Measurements from ENCODE around the gene BTLA.

BTLA gene

GRCh38 chr3:112459750-112460149 is 39.5 kb downstream of the BTLA start:
- no peaks in the 10 kb centered on the region for H3K79me1 ChIP-seq (replicated peaks; ENCODE audit: low read length, poor library complexity, severe bottlenecking)
- no peaks in the 10 kb centered on the region for H3K27me3 ChIP-seq (ENCODE audit: control insufficient read depth in 1 of 2, insufficient read depth in 1 of 2, low read length in 2 of 2)
- peaks cover 1% of the 10 kb centered on the region for H3K4me1 ChIP-seq (ENCODE audit: control insufficient read depth, insufficient read depth, low read depth, low read length)
- H3K4ac ChIP-seq (ENCODE audit: low read depth in 1 of 2, low read length in 2 of 2): no peak overlapping the region
- H3K4me3 ChIP-seq (ENCODE audit: insufficient read depth in 1 of 2, low read depth in 1 of 2, low read length in 2 of 2): no peak overlapping the region
- no peak overlapping the region for H3K4me2 ChIP-seq (ENCODE audit: low read length, poor library complexity, severe bottlenecking)
- no peak for DNase-seq
- no peak overlapping the region for H3K9ac ChIP-seq (ENCODE audit: low read length)
- no peak overlapping the region for H2BK15ac ChIP-seq (ENCODE audit: low read depth, poor library complexity, severe bottlenecking)
- H3K14ac ChIP-seq (ENCODE audit: low read length in 2 of 2): no peak overlapping the region
- no peak overlapping the region for H4K8ac ChIP-seq (ENCODE audit: low read length)
- no peak overlapping the region for H4K91ac ChIP-seq (ENCODE audit: low read length)
- H3K9me3 ChIP-seq (ENCODE audit: control insufficient read depth, low read length): no peaks in the 10 kb centered on the region
- H3K18ac ChIP-seq (ENCODE audit: low read depth in 1 of 2, low read length in 2 of 2): no peak overlapping the region
- no peaks in the 10 kb centered on the region for H3K36me3 ChIP-seq (ENCODE audit: control insufficient read depth in 1 of 2, insufficient read depth in 2 of 2, low read depth in 1 of 2, low read length in 2 of 2)
- no peak overlapping the region for H3K27ac ChIP-seq (ENCODE audit: low read length, poor library complexity, severe bottlenecking)
- H2BK12ac ChIP-seq (ENCODE audit: low read length in 2 of 2): no peak overlapping the region
- no CpG with 5 or more reads among the region's 1 CpG for WGBS
- no peak overlapping the region for H2AFZ ChIP-seq (ENCODE audit: low read depth, low read length)
- H3K23ac ChIP-seq (ENCODE audit: low read length in 2 of 2): no peak overlapping the region
- no peak overlapping the region for H2BK120ac ChIP-seq (ENCODE audit: low read depth, low read length)
- no peak overlapping the region for H2BK5ac ChIP-seq (ENCODE audit: low read depth, low read length, poor library complexity, severe bottlenecking)
- H2AK5ac ChIP-seq (ENCODE audit: low read length, severe bottlenecking): no peak overlapping the region

DNA sequence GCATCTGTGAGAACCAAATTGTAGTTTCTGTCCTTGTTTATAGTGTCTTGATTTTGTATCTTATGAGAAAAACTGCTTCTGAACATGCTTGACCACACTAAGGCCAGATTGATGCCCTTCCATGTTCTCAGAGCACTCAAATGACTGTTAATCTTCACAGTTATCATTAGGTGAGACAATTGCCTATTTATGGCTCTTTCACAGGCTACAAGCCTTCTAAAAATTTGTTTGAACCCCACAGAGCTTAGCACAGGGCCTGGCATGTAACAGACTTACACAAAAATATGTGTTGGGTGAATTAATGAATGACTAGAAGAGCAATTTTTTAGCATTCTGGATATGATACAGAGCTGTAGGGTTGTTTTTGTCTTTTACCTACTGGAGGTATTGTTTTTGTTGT is 43.1 kb downstream of the BTLA start:
- H3K36me3 ChIP-seq (ENCODE audit: control insufficient read depth in 1 of 2, insufficient read depth in 2 of 2, low read depth in 1 of 2, low read length in 2 of 2): no peaks in the 10 kb centered on the region
- no peak for DNase-seq

DNA sequence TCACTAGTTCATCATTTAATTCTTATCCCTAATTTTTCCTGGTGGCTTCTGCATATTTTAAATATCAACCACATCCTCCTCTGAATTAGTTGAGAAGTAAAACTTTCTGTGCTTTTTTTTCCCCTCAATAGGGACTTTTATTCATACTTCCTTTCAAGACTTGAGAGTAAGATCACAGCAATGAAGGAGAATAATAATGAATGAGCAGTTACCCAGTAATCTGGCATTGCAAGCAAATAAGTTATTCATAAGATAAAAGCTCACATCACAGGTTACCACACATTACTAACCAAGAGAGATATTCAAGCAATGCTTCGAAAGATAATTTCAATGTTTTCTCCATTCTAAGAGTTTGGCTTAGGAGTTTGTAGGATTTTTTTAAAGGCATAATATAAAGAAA is 50.3 kb downstream of the BTLA start:
- DNase-seq: no peak
- Histone ChIP-seq H2BK5ac (ENCODE audit: low read depth, low read length, poor library complexity, severe bottlenecking) (no peak overlapping the region), H3K9ac (ENCODE audit: low read length) (no peak overlapping the region), H3K79me1 (replicated peaks; ENCODE audit: low read length, poor library complexity, severe bottlenecking) (no peaks in the 10 kb centered on the region), H4K8ac (ENCODE audit: low read length) (no peak overlapping the region), H3K23ac (ENCODE audit: low read length in 2 of 2) (no peak overlapping the region), H2BK12ac (ENCODE audit: low read length in 2 of 2) (no peak overlapping the region), H3K4me3 (ENCODE audit: insufficient read depth in 1 of 2, low read depth in 1 of 2, low read length in 2 of 2) (no peak overlapping the region), H4K91ac (ENCODE audit: low read length) (no peak overlapping the region), H2BK15ac (ENCODE audit: low read depth, poor library complexity, severe bottlenecking) (no peak overlapping the region), H3K27ac (ENCODE audit: low read length, poor library complexity, severe bottlenecking) (no peak overlapping the region), H3K14ac (ENCODE audit: low read length in 2 of 2) (no peak overlapping the region), H3K4me1 (ENCODE audit: control insufficient read depth, insufficient read depth, low read depth, low read length) (no peaks in the 10 kb centered on the region), H2BK120ac (ENCODE audit: low read depth, low read length) (no peak overlapping the region), H3K4ac (ENCODE audit: low read depth in 1 of 2, low read length in 2 of 2) (no peak overlapping the region), H3K18ac (ENCODE audit: low read depth in 1 of 2, low read length in 2 of 2) (no peak overlapping the region), H3K4me2 (ENCODE audit: low read length, poor library complexity, severe bottlenecking) (no peak overlapping the region), H3K27me3 (ENCODE audit: control insufficient read depth in 1 of 2, insufficient read depth in 1 of 2, low read length in 2 of 2) (no peaks in the 10 kb centered on the region), H2AFZ (ENCODE audit: low read depth, low read length) (no peak overlapping the region), H3K36me3 (ENCODE audit: control insufficient read depth in 1 of 2, insufficient read depth in 2 of 2, low read depth in 1 of 2, low read length in 2 of 2) (no peaks in the 10 kb centered on the region), H3K9me3 (ENCODE audit: control insufficient read depth, low read length) (no peaks in the 10 kb centered on the region), H2AK5ac (ENCODE audit: low read length, severe bottlenecking) (no peak overlapping the region)
- no CpG with 5 or more reads among the region's 1 CpG for WGBS

More for the DNA sequence above, 43.1 kb downstream of the BTLA start:
- Histone ChIP-seq H3K4me2 (ENCODE audit: low read length, poor library complexity, severe bottlenecking) (no peak overlapping the region), H2AK5ac (ENCODE audit: low read length, severe bottlenecking) (no peak overlapping the region), H2BK15ac (ENCODE audit: low read depth, poor library complexity, severe bottlenecking) (no peak overlapping the region), H3K18ac (ENCODE audit: low read depth in 1 of 2, low read length in 2 of 2) (no peak overlapping the region), H2BK120ac (ENCODE audit: low read depth, low read length) (no peak overlapping the region), H3K27ac (ENCODE audit: low read length, poor library complexity, severe bottlenecking) (no peak overlapping the region), H3K14ac (ENCODE audit: low read length in 2 of 2) (no peak overlapping the region), H2AFZ (ENCODE audit: low read depth, low read length) (no peak overlapping the region), H4K8ac (ENCODE audit: low read length) (no peak overlapping the region), H3K79me1 (replicated peaks; ENCODE audit: low read length, poor library complexity, severe bottlenecking) (no peaks in the 10 kb centered on the region), H3K4me3 (ENCODE audit: insufficient read depth in 1 of 2, low read depth in 1 of 2, low read length in 2 of 2) (no peak overlapping the region), H2BK12ac (ENCODE audit: low read length in 2 of 2) (no peak overlapping the region), H3K27me3 (ENCODE audit: control insufficient read depth in 1 of 2, insufficient read depth in 1 of 2, low read length in 2 of 2) (no peaks in the 10 kb centered on the region), H3K23ac (ENCODE audit: low read length in 2 of 2) (no peak overlapping the region), H4K91ac (ENCODE audit: low read length) (no peak overlapping the region), H3K4ac (ENCODE audit: low read depth in 1 of 2, low read length in 2 of 2) (no peak overlapping the region), H3K4me1 (ENCODE audit: control insufficient read depth, insufficient read depth, low read depth, low read length) (no peaks in the 10 kb centered on the region), H3K9ac (ENCODE audit: low read length) (no peak overlapping the region), H2BK5ac (ENCODE audit: low read depth, low read length, poor library complexity, severe bottlenecking) (no peak overlapping the region), H3K9me3 (ENCODE audit: control insufficient read depth, low read length) (no peaks in the 10 kb centered on the region)

GRCh38 chr3:112446343-112446742 is 52.9 kb downstream of the BTLA start:
- Histone ChIP-seq H4K91ac (ENCODE audit: low read length) (no peak overlapping the region), H3K9me3 (ENCODE audit: control insufficient read depth, low read length) (no peaks in the 10 kb centered on the region), H4K8ac (ENCODE audit: low read length) (no peak overlapping the region), H3K4me1 (ENCODE audit: control insufficient read depth, insufficient read depth, low read depth, low read length) (no peaks in the 10 kb centered on the region), H2AFZ (ENCODE audit: low read depth, low read length) (no peak overlapping the region), H3K4me2 (ENCODE audit: low read length, poor library complexity, severe bottlenecking) (no peak overlapping the region), H3K4me3 (ENCODE audit: insufficient read depth in 1 of 2, low read depth in 1 of 2, low read length in 2 of 2) (no peak overlapping the region), H2BK120ac (ENCODE audit: low read depth, low read length) (no peak overlapping the region), H2AK5ac (ENCODE audit: low read length, severe bottlenecking) (no peak overlapping the region), H3K9ac (ENCODE audit: low read length) (no peak overlapping the region), H3K4ac (ENCODE audit: low read depth in 1 of 2, low read length in 2 of 2) (no peak overlapping the region), H3K27me3 (ENCODE audit: control insufficient read depth in 1 of 2, insufficient read depth in 1 of 2, low read length in 2 of 2) (no peaks in the 10 kb centered on the region), H3K18ac (ENCODE audit: low read depth in 1 of 2, low read length in 2 of 2) (no peak overlapping the region), H3K23ac (ENCODE audit: low read length in 2 of 2) (no peak overlapping the region), H2BK5ac (ENCODE audit: low read depth, low read length, poor library complexity, severe bottlenecking) (no peak overlapping the region), H3K36me3 (ENCODE audit: control insufficient read depth in 1 of 2, insufficient read depth in 2 of 2, low read depth in 1 of 2, low read length in 2 of 2) (no peaks in the 10 kb centered on the region), H3K79me1 (replicated peaks; ENCODE audit: low read length, poor library complexity, severe bottlenecking) (no peaks in the 10 kb centered on the region), H3K27ac (ENCODE audit: low read length, poor library complexity, severe bottlenecking) (no peak overlapping the region), H2BK15ac (ENCODE audit: low read depth, poor library complexity, severe bottlenecking) (no peak overlapping the region), H2BK12ac (ENCODE audit: low read length in 2 of 2) (no peak overlapping the region), H3K14ac (ENCODE audit: low read length in 2 of 2) (no peak overlapping the region)
- WGBS: 100% methylated on average over 1 of the region's 1 CpG
- DNase-seq: no peak

Data from mesenchymal stem cell (in vitro differentiated cells and primary cell).